DMS53 (cell line): ENCODE measurements around the gene PHF21B.
"Not testable (repeated sequence)": the region's sequence is repeated elsewhere in the genome, so short reads cannot be mapped to it uniquely, and the experiment has no call there.

ENCODE experiments used
- DNase-seq: peaks from one replicate; lab custom pipeline; 2025; lab: John Stamatoyannopoulos, UW

The PHF21B gene

GRCh38 chr22:44988671-44989070 lies 21.1 kb downstream of the PHF21B start:
- no peak for DNase-seq

- DNase-seq, result no peak
Measured at GRCh38 chr22:44986926-44987325, 22.9 kb downstream of the PHF21B start.

GRCh38 chr22:44985906-44986527 lies 23.8 kb downstream of the PHF21B start:
- no peak for DNase-seq

GRCh38 chr22:44983878-44984482 lies 25.8 kb downstream of the PHF21B start:
- DNase-seq, result no peak

- no peak for DNase-seq
Measured at GRCh38 chr22:44982445-44982844, 27.4 kb downstream of the PHF21B start.

- no peak for DNase-seq
Measured at GRCh38 chr22:44981857-44982256, 27.9 kb downstream of the PHF21B start.

- DNase-seq, result no peak
Measured at GRCh38 chr22:44979154-44979553, 30.7 kb downstream of the PHF21B start.

- peak; percentile 74 for DNase-seq
Measured at GRCh38 chr22:44975427-44976262, 34.2 kb downstream of the PHF21B start.

GRCh38 chr22:44974454-44974853 lies 35.4 kb downstream of the PHF21B start:
- DNase-seq, result peak; percentile 28

GRCh38 chr22:44973829-44974228 lies 36.0 kb downstream of the PHF21B start:
- peak; percentile 11 for DNase-seq

- peak; percentile 80 for DNase-seq
Measured at GRCh38 chr22:44972363-44973083, 37.3 kb downstream of the PHF21B start.

GRCh38 chr22:44971651-44972362 lies 38.0 kb downstream of the PHF21B start:
- no peak for DNase-seq

- DNase-seq, result no peak
Measured at GRCh38 chr22:44970291-44970690, 39.5 kb downstream of the PHF21B start.

- no peak for DNase-seq
Measured at GRCh38 chr22:44969817-44970216, 40.0 kb downstream of the PHF21B start.

- DNase-seq, result no peak
Measured at GRCh38 chr22:44968736-44969135, 41.1 kb downstream of the PHF21B start.

GRCh38 chr22:44965171-44965570 lies 44.6 kb downstream of the PHF21B start:
- DNase-seq, result peak; percentile 54

GRCh38 chr22:44964722-44965078 lies 45.1 kb downstream of the PHF21B start:
- peak; percentile 43 for DNase-seq

- DNase-seq, result no peak
Measured at GRCh38 chr22:44963832-44964721, 45.7 kb downstream of the PHF21B start.

GRCh38 chr22:44962741-44963454 lies 46.9 kb downstream of the PHF21B start:
- peak; percentile 13 for DNase-seq

- not testable (repeated sequence) for DNase-seq
Measured at GRCh38 chr22:44961682-44962081, 48.1 kb downstream of the PHF21B start.
